Parathyroid adenoma (tissue), 2 donors: Measurements from ENCODE around the gene SH3BP2.

Experiments used
- H2AFZ ChIP-seq: fragments of 300-600 bp; sonication (generic); one replicate; pipeline ENCODE4 v1.7.0; 2017; ENCODE audit warnings: antibody characterized with exemption, mild to moderate bottlenecking
- H3K27ac ChIP-seq: fragments of 300-600 bp; sonication (generic); one replicate; pipeline ENCODE4 v1.7.0; 2017
- H3K27me3 ChIP-seq: fragments of 300-600 bp; sonication (generic); one replicate; pipeline ENCODE4 v1.7.0; 2017; ENCODE audit warnings: low read length; ENCODE audit not compliant: control insufficient read depth, insufficient read depth
- H3K36me3 ChIP-seq: fragments of 300-600 bp; sonication (generic); one replicate; pipeline ENCODE4 v1.7.0; 2017; ENCODE audit warnings: low read length; ENCODE audit not compliant: control insufficient read depth, insufficient read depth
- H3K4me1 ChIP-seq: fragments of 300-600 bp; sonication (generic); one replicate; pipeline ENCODE4 v1.7.0; 2017; ENCODE audit warnings: control low read depth
- H3K4me2 ChIP-seq: fragments of 300-600 bp; sonication (generic); one replicate; pipeline ENCODE4 v1.7.0; 2017; ENCODE audit warnings: low read length
- H3K4me3 ChIP-seq: fragments of 300-600 bp; sonication (generic); one replicate; pipeline ENCODE4 v1.7.0; 2017; ENCODE audit warnings: low read depth, low read length
- H3K79me2 ChIP-seq: fragments of 300-600 bp; sonication (generic); one replicate; pipeline ENCODE4 v1.7.0; 2017; ENCODE audit warnings: control low read depth
- H3K9ac ChIP-seq: fragments of 300-600 bp; sonication (generic); one replicate; pipeline ENCODE4 v1.7.0; 2017; ENCODE audit warnings: mild to moderate bottlenecking
- H3K9me3 ChIP-seq: fragments of 300-600 bp; sonication (generic); one replicate; pipeline ENCODE4 v1.7.0; 2017; ENCODE audit warnings: low read length; ENCODE audit not compliant: control insufficient read depth
- CTCF ChIP-seq: fragments of 300-600 bp; sonication (generic); IDR thresholded peaks from one replicate; pipeline ENCODE4 v1.7.0; 2017; ENCODE audit warnings: antibody characterized with exemption, mild to moderate bottlenecking
- donor health status: primary hyperparathyroidism.

SH3BP2 gene

GRCh38 chr4:2856266-2856665 lies 63.4 kb downstream of the SH3BP2 start:
- no peak for TF ChIP-seq CTCF
- H3K4me2 ChIP-seq = no peak overlapping the region
- no peak overlapping the region for H3K4me3 ChIP-seq
- H3K27me3 ChIP-seq = no peaks in the 10 kb centered on the region
- no peak overlapping the region for H3K9ac ChIP-seq
- peaks cover 34% of the 10 kb centered on the region for H3K79me2 ChIP-seq
- no peaks in the 10 kb centered on the region for H3K36me3 ChIP-seq
- no peak overlapping the region for H2AFZ ChIP-seq
- no peaks in the 10 kb centered on the region for H3K9me3 ChIP-seq
- H3K27ac ChIP-seq = no peak overlapping the region
- H3K4me1 ChIP-seq = peaks cover 3% of the 10 kb centered on the region

GRCh38 chr4:2857349-2857927 lies 64.6 kb downstream of the SH3BP2 start:
- peaks cover 40% of the 10 kb centered on the region for H3K79me2 ChIP-seq
- H2AFZ ChIP-seq = no peak overlapping the region
- no peaks in the 10 kb centered on the region for H3K27me3 ChIP-seq
- H3K36me3 ChIP-seq = no peaks in the 10 kb centered on the region
- H3K9ac ChIP-seq = no peak overlapping the region
- H3K9me3 ChIP-seq = no peaks in the 10 kb centered on the region
- no peak overlapping the region for H3K27ac ChIP-seq
- H3K4me3 ChIP-seq = no peak overlapping the region
- peaks cover 9% of the 10 kb centered on the region for H3K4me1 ChIP-seq
- no peak for TF ChIP-seq CTCF
- H3K4me2 ChIP-seq = no peak overlapping the region

- H3K79me2 ChIP-seq = peaks cover 42% of the 10 kb centered on the region
- no peaks in the 10 kb centered on the region for H3K36me3 ChIP-seq
These were observed 65.7 kb downstream of the SH3BP2 start for GRCh38 chr4:2858451-2859217.

GRCh38 chr4:2859514-2859913 lies 66.6 kb downstream of the SH3BP2 start:
- H3K4me3 ChIP-seq = no peak overlapping the region
- H3K9ac ChIP-seq = no peak overlapping the region
- H3K4me1 ChIP-seq = peaks cover 9% of the 10 kb centered on the region
- no peak overlapping the region for H3K4me2 ChIP-seq
- no peaks in the 10 kb centered on the region for H3K9me3 ChIP-seq
- H3K79me2 ChIP-seq = peaks cover 41% of the 10 kb centered on the region
- no peak overlapping the region for H3K27ac ChIP-seq
- no peak overlapping the region for H2AFZ ChIP-seq
- no peaks in the 10 kb centered on the region for H3K27me3 ChIP-seq
- H3K36me3 ChIP-seq = no peaks in the 10 kb centered on the region
- no peak for TF ChIP-seq CTCF

More at GRCh38 chr4:2858451-2859217, 65.7 kb downstream of the SH3BP2 start:
- no peak overlapping the region for H3K4me2 ChIP-seq
- no peak overlapping the region for H3K4me3 ChIP-seq
- TF ChIP-seq CTCF = no peak
- H3K27me3 ChIP-seq = no peaks in the 10 kb centered on the region
- no peaks in the 10 kb centered on the region for H3K9me3 ChIP-seq
- H3K9ac ChIP-seq = no peak overlapping the region
- no peak overlapping the region for H3K27ac ChIP-seq
- peaks cover 9% of the 10 kb centered on the region for H3K4me1 ChIP-seq
- no peak overlapping the region for H2AFZ ChIP-seq
